Parathyroid adenoma (tissue), 2 donors: ENCODE data around the gene SCG5.

Source experiments
- H2AFZ ChIP-seq: fragments of 300-600 bp; sonication (generic); one replicate; pipeline ENCODE4 v1.7.0; 2017; ENCODE audit warnings: antibody characterized with exemption, mild to moderate bottlenecking
- H3K27ac ChIP-seq: fragments of 300-600 bp; sonication (generic); one replicate; pipeline ENCODE4 v1.7.0; 2017
- H3K27me3 ChIP-seq: fragments of 300-600 bp; sonication (generic); one replicate; pipeline ENCODE4 v1.7.0; 2017; ENCODE audit warnings: low read length; ENCODE audit not compliant: control insufficient read depth, insufficient read depth
- H3K36me3 ChIP-seq: fragments of 300-600 bp; sonication (generic); one replicate; pipeline ENCODE4 v1.7.0; 2017; ENCODE audit warnings: low read length; ENCODE audit not compliant: control insufficient read depth, insufficient read depth
- H3K4me1 ChIP-seq: fragments of 300-600 bp; sonication (generic); one replicate; pipeline ENCODE4 v1.7.0; 2017; ENCODE audit warnings: control low read depth
- H3K4me2 ChIP-seq: fragments of 300-600 bp; sonication (generic); one replicate; pipeline ENCODE4 v1.7.0; 2017; ENCODE audit warnings: low read length
- H3K4me3 ChIP-seq: fragments of 300-600 bp; sonication (generic); one replicate; pipeline ENCODE4 v1.7.0; 2017; ENCODE audit warnings: low read depth, low read length
- H3K79me2 ChIP-seq: fragments of 300-600 bp; sonication (generic); one replicate; pipeline ENCODE4 v1.7.0; 2017; ENCODE audit warnings: control low read depth
- H3K9ac ChIP-seq: fragments of 300-600 bp; sonication (generic); one replicate; pipeline ENCODE4 v1.7.0; 2017; ENCODE audit warnings: mild to moderate bottlenecking
- H3K9me3 ChIP-seq: fragments of 300-600 bp; sonication (generic); one replicate; pipeline ENCODE4 v1.7.0; 2017; ENCODE audit warnings: low read length; ENCODE audit not compliant: control insufficient read depth
- TF ChIP-seq, protein P1 (sequence below): fragments of 300-600 bp; sonication (generic); IDR thresholded peaks from one replicate; pipeline ENCODE4 v1.7.0; 2017; ENCODE audit warnings: antibody characterized with exemption, mild to moderate bottlenecking
- donor health status: primary hyperparathyroidism.

The SCG5 gene

DNA sequence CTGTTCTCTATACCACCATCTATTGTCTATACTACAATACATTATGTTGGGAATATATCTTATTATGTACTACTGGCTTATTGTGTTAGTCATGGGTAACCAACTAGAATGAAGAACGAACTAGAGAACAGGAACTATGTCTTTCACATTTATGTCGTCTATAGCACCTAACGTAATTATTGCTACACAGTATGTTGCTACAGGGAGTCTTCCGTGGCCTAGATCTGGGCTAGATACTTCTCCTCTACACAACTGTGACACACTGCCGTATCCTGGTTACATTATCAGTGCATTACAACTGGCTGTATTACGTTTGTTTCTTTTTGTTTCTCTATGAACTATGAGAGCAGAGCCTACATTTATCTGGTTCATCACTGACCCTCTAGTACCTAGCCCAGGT, 34.0 kb downstream of the SCG5 start:
- Histone ChIP-seq H3K36me3 (no peaks in the 10 kb centered on the region), H3K9me3 (no peaks in the 10 kb centered on the region), H3K27ac (no peak overlapping the region), H3K9ac (no peak overlapping the region), H2AFZ (no peak overlapping the region), H3K79me2 (no peaks in the 10 kb centered on the region), H3K4me1 (no peaks in the 10 kb centered on the region), H3K4me3 (no peak overlapping the region), H3K4me2 (no peak overlapping the region), H3K27me3 (no peaks in the 10 kb centered on the region)
- TF ChIP-seq, protein P1, sequence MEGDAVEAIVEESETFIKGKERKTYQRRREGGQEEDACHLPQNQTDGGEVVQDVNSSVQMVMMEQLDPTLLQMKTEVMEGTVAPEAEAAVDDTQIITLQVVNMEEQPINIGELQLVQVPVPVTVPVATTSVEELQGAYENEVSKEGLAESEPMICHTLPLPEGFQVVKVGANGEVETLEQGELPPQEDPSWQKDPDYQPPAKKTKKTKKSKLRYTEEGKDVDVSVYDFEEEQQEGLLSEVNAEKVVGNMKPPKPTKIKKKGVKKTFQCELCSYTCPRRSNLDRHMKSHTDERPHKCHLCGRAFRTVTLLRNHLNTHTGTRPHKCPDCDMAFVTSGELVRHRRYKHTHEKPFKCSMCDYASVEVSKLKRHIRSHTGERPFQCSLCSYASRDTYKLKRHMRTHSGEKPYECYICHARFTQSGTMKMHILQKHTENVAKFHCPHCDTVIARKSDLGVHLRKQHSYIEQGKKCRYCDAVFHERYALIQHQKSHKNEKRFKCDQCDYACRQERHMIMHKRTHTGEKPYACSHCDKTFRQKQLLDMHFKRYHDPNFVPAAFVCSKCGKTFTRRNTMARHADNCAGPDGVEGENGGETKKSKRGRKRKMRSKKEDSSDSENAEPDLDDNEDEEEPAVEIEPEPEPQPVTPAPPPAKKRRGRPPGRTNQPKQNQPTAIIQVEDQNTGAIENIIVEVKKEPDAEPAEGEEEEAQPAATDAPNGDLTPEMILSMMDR = no peak

DNA sequence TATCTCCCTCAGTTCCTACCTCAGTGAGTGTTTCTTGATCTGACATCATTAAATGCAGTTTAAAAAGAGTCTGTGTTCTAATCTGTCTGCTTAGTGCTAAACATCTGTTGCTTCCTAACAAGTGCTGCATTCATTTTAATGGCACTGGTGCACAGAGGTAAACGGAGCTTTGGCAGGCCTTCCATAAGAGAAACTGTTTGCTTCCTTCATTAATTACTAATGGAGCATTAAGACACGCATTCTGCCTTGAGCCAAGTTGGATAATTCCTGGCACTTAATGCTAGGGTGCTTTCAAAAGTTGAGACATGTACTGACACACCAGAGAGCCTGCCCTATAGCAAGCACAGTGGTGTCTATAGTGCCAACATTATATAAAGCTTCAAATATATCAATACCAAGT, 34.7 kb downstream of the SCG5 start:
- Histone ChIP-seq H3K79me2 (no peaks in the 10 kb centered on the region), H3K4me1 (no peaks in the 10 kb centered on the region), H2AFZ (no peak overlapping the region), H3K36me3 (no peaks in the 10 kb centered on the region), H3K4me3 (no peak overlapping the region), H3K27ac (no peak overlapping the region), H3K9me3 (no peaks in the 10 kb centered on the region), H3K27me3 (no peaks in the 10 kb centered on the region), H3K4me2 (no peak overlapping the region), H3K9ac (no peak overlapping the region)
- TF ChIP-seq, protein P1 = no peak

DNA sequence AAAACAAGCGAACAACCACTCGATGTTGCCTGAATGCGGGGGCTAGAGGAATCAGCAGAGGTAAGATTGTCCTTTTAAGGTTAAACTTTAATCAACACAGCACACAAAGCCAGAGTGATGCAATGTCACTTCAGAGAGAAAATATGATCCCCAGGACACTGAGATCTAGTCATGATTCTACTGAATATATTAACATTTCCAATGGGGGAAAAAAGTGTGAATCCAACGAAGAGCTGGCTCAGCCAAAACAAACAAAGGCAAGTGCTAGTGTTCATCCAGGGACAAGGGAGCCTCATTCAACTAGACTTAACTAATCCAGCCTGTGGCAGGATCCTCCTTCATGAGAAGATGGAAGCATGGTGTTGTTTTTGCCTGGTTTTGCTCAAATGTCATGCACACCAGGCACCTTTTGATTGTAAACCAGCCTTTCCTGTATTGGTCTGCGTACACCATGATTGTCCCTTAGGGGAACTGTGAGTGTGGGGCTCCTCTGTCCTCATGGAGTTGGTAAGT, 35.8 kb downstream of the SCG5 start:
- no peaks in the 10 kb centered on the region for H3K36me3 ChIP-seq
- H3K27ac ChIP-seq = peak overlapping the region; percentile 22
- no peaks in the 10 kb centered on the region for H3K4me1 ChIP-seq
- no peak overlapping the region for H2AFZ ChIP-seq
- no peak overlapping the region for H3K9ac ChIP-seq
- TF ChIP-seq, protein P1 = no peak
- no peaks in the 10 kb centered on the region for H3K9me3 ChIP-seq
- no peak overlapping the region for H3K4me2 ChIP-seq
- H3K79me2 ChIP-seq = no peaks in the 10 kb centered on the region
- no peaks in the 10 kb centered on the region for H3K27me3 ChIP-seq
- H3K4me3 ChIP-seq = no peak overlapping the region

DNA sequence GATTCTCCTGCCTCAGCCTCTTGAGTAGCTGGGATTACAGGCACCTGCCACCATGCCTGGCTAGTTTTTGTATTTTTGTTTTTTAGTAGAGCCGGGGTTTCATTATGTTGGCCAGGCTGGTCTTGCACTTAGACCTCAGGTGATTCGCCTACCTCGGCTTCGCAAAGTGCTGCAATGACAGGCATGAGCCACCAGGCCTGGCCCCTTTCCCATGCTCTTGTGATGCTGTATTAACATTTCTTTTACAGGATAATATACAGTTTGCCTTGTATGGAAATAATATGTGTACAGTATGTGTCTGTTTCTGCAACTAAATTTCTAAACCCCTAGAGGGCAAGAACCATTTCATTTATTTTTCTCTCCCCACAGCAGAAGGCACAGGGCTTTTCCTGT, 37.8 kb downstream of the SCG5 start:
- Histone ChIP-seq H3K4me1 (no peaks in the 10 kb centered on the region), H3K27me3 (no peaks in the 10 kb centered on the region), H3K27ac (no peak overlapping the region), H3K79me2 (no peaks in the 10 kb centered on the region), H3K36me3 (no peaks in the 10 kb centered on the region), H3K9ac (no peak overlapping the region), H3K9me3 (no peaks in the 10 kb centered on the region), H3K4me2 (no peak overlapping the region), H3K4me3 (no peak overlapping the region), H2AFZ (no peak overlapping the region)
- TF ChIP-seq, protein P1 = no peak

DNA sequence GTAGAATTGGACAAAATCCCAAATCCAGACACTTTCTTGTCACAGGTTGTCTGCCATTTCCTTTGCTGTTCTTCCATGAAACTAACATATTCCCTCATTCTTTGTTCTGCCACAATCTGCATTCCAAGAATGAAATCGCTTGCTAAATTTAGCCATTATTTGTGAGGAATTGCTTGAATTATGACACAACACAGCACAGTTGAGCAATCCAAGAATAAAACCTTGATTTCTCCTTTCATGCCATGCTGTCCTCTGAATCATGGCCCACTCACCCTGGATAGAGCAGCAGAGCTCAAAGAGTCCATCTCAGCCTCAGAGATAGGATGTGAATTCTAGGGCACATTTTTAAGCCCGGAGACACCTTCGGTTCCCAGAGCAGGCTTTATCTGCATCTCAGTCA, 41.1 kb downstream of the SCG5 start:
- Histone ChIP-seq H3K4me3 (no peak overlapping the region), H3K9ac (no peak overlapping the region), H2AFZ (no peak overlapping the region), H3K4me1 (no peaks in the 10 kb centered on the region), H3K27me3 (no peaks in the 10 kb centered on the region), H3K9me3 (no peaks in the 10 kb centered on the region), H3K36me3 (no peaks in the 10 kb centered on the region), H3K79me2 (no peaks in the 10 kb centered on the region), H3K4me2 (no peak overlapping the region), H3K27ac (no peak overlapping the region)
- TF ChIP-seq, protein P1 = no peak
